B cell (primary cell): Measurements from ENCODE around the gene TMEM221. TPM values are rescaled to one million over a fixed set of nuclear protein-coding genes. Genes with fewer than 3 reads are reported as not detected.

Experiments
- ATAC-seq: fragments of 200-7000 bp; cut with Tn5 transposase; one replicate; pipeline ENCODE4 v1.10.0; 2021; ENCODE audit warnings: low read depth, mild to moderate bottlenecking, moderate number of reproducible peaks, moderate library complexity
- CTCF ChIA-PET: fragments of 350-600 bp; sonication (Branson Sonifier 250); formaldehyde crosslinking; loops from one replicate; lab custom pipeline; 2021; ENCODE audit warnings: antibody characterized with exemption, inconsistent platforms; lab: Charles Lee
- POLR2A ChIA-PET: fragments of 350-600 bp; sonication (Branson Sonifier 250); formaldehyde crosslinking; loops from one replicate; lab custom pipeline; 2021; ENCODE audit warnings: antibody characterized with exemption; lab: Charles Lee
- DNase-seq: peaks from one replicate; pipeline ENCODE4 v3.0.0; 2013
- H2AFZ ChIP-seq: 2 replicates; pipeline ENCODE4 v1.6.1; 2012; ENCODE audit warnings: mild to moderate bottlenecking, low read depth, low read length; ENCODE audit not compliant: insufficient read depth, poor library complexity, severe bottlenecking
- H3K27ac ChIP-seq, 2 donors: 1 replicate in 1 of 2; 2 replicates in 1 of 2; pipeline ENCODE4 v1.5.1; 2012 to 2013; ENCODE audit warnings: low read length in 2 of 2, mild to moderate bottlenecking in 2 of 2, moderate library complexity in 1 of 2
- H3K27me3 ChIP-seq, 4 experiments: fragments of 200-600 bp in 1 of 4; sonication (generic) in 1 of 4; replicated peaks in 1 of 4; 1 replicate in 2 of 4; 2 replicates in 2 of 4; pipeline versions ENCODE4 v1.6.1 to v1.7.0; 2013 to 2016; ENCODE audit warnings: low read length in 3 of 4, mild to moderate bottlenecking in 2 of 4, mixed read lengths in 1 of 4, moderate library complexity in 1 of 4; ENCODE audit not compliant: insufficient read depth in 4 of 4, control insufficient read depth in 3 of 4; ENCODE audit errors: control extremely low read depth in 1 of 4
- H3K36me3 ChIP-seq, 2 experiments: replicated peaks in 1 of 2; 1 replicate in 1 of 2; 2 replicates in 1 of 2; pipeline versions ENCODE4 v1.6.1 to v1.7.1; 2013; ENCODE audit warnings: low read length in 1 of 2; ENCODE audit not compliant: insufficient read depth in 2 of 2, control insufficient read depth in 1 of 2; ENCODE audit errors: control extremely low read depth in 1 of 2, extremely low read depth in 1 of 2
- H3K4me1 ChIP-seq, 2 donors: fragments of 200-600 bp in 1 of 2; sonication (generic) in 1 of 2; 1 replicate in 1 of 2; 2 replicates in 1 of 2; pipeline versions ENCODE4 v1.5.1 to v1.6.1; 2013 to 2017; ENCODE audit warnings: low read length in 2 of 2; ENCODE audit not compliant: control insufficient read depth in 2 of 2, insufficient read depth in 2 of 2
- H3K4me2 ChIP-seq: replicated peaks from 2 replicates; pipeline ENCODE3; 2012; ENCODE audit warnings: mild to moderate bottlenecking, low read depth, low read length; ENCODE audit not compliant: poor library complexity, severe bottlenecking
- H3K4me3 ChIP-seq, 5 experiments: fragments of 200-600 bp in 1 of 5; sonication (generic) in 1 of 5; 1 replicate in 3 of 5; 2 replicates in 2 of 5; pipeline versions ENCODE4 v1.5.1 to v1.7.0; 2011 to 2016; ENCODE audit warnings: low read length in 4 of 5, mild to moderate bottlenecking in 4 of 5, low read depth in 2 of 5, control low read depth in 1 of 5, moderate library complexity in 1 of 5; ENCODE audit not compliant: insufficient read depth in 1 of 5; ENCODE audit errors: control extremely low read depth in 1 of 5, extremely low read depth in 1 of 5
- H3K79me2 ChIP-seq: fragments of 200-600 bp; sonication (generic); one replicate; pipeline ENCODE4 v1.6.0; 2016; ENCODE audit warnings: low read length; ENCODE audit not compliant: control insufficient read depth, insufficient read depth
- H3K9ac ChIP-seq: fragments of 200-600 bp; sonication (generic); 2 replicates; pipeline ENCODE4 v1.6.1; 2017; ENCODE audit warnings: mild to moderate bottlenecking, low read length, moderate library complexity
- H3K9me3 ChIP-seq, 3 donors: one replicate each; pipeline versions ENCODE4 v1.6.1 to v1.7.1; 2013; ENCODE audit warnings: low read length in 2 of 3; ENCODE audit not compliant: control insufficient read depth in 2 of 3, insufficient read depth in 1 of 3; ENCODE audit errors: control extremely low read depth in 1 of 3
- H4K20me1 ChIP-seq: 2 replicates; pipeline ENCODE4 v1.6.0; 2012; ENCODE audit warnings: mild to moderate bottlenecking, low read length; ENCODE audit not compliant: insufficient read depth, control insufficient read depth, poor library complexity, severe bottlenecking
- H3K27ac Mint-ChIP-seq: one replicate; pipeline ENCODE4 v1.8.0; 2021; ENCODE audit warnings: mixed read lengths
- H3K27me3 Mint-ChIP-seq: one replicate; pipeline ENCODE4 v1.8.0; 2021; ENCODE audit warnings: mixed read lengths
- H3K4me1 Mint-ChIP-seq: one replicate; pipeline ENCODE4 v1.8.0; 2021; ENCODE audit warnings: mixed read lengths
- H3K4me3 Mint-ChIP-seq: one replicate; pipeline ENCODE4 v1.8.0; 2021; ENCODE audit warnings: mixed read lengths
- H3K9me3 Mint-ChIP-seq: one replicate; pipeline ENCODE4 v1.8.0; 2022; ENCODE audit warnings: mixed read lengths; ENCODE audit not compliant: insufficient read depth
- CTCF ChIP-seq: fragments of 200-600 bp; IDR thresholded peaks from one replicate; pipeline ENCODE4 v1.8.0; 2022; ENCODE audit warnings: antibody characterized with exemption, mild to moderate bottlenecking
- EZH2 ChIP-seq: IDR thresholded peaks from 2 replicates; pipeline ENCODE4 v1.6.1; 2012; ENCODE audit warnings: borderline replicate concordance, low read depth, mild to moderate bottlenecking, moderate library complexity, low read length; ENCODE audit not compliant: insufficient read depth, poor library complexity, severe bottlenecking
- WGBS: methylation state at CpG from one replicate; pipeline ENCODE4 v1.1.5; 2013; ENCODE audit warnings: missing lambda C conversion rate; ENCODE audit not compliant: insufficient coverage; 5-methylcytosine and 5-hydroxymethylcytosine counted together
- intact Hi-C: fragments of 100-400 bp; cut with micrococcal nuclease; formaldehyde crosslinking; loops from one replicate; pipeline ENCODE4 v1.10.0; 2022
- polyA plus RNA-seq: library from polyadenylated mRNA; depleted of rRNA; stranded (reverse); fragments of >200 nt; gene quantifications from 2 replicates; pipeline ENCODE4 v1.2.3, GENCODE V29; 2012
- total RNA-seq, 2 donors: library from RNA; stranded (reverse); fragments of 120-200 nt in 1 of 2; gene quantifications; 1 replicate in 1 of 2; 2 replicates in 1 of 2; pipeline versions ENCODE4 v1.2.3 to v1.2.4, GENCODE V29; 2013 to 2022

The TMEM221 gene
- total and polyA plus RNA-seq, 2 donors (not counting 1 experiment from before 2014, with no cell fraction given) = not detected

- Histone ChIP-seq H2AFZ (peak overlapping the region; percentile 78), H3K4me1 (peaks cover 12 to 16% of the 10 kb centered on the region in 2 donors), H3K36me3 (peaks cover 0 to 6% of the 10 kb centered on the region in 2 experiments), H3K9me3 (no peaks in the 10 kb centered on the region), H3K27ac (peak overlapping the region; percentile 33 to 60), H3K27me3 (no peaks in the 10 kb centered on the region), H4K20me1 (no peaks in the 10 kb centered on the region), H3K79me2 (peaks cover 6% of the 10 kb centered on the region), H3K9ac (peak overlapping the region; percentile 74), H3K4me2 (peak overlapping the region; percentile 98), H3K4me3 (peak overlapping the region; percentile 71 to 89 (median 76))
- POLR2A ChIA-PET = interaction anchor here (0.7 to 1.9 kb wide), 10 partner anchors 11 to 785 kb away, joined by 3 to 10 read pairs (median 4); partner anchors contain the start of genes ANO8, BST2 and RPL18A
- ATAC-seq = no peak
- no peaks in the 10 kb centered on the region for H3K27me3 Mint-ChIP-seq
- H3K4me3 Mint-ChIP-seq = peak overlapping the region; percentile 96
- no peak for TF ChIP-seq EZH2
- TF ChIP-seq CTCF = no peak
- CTCF ChIA-PET = interaction anchor here (1.0 to 1.8 kb wide), 6 partner anchors 12 to 184 kb away, joined by 3 to 8 read pairs (median 3); partner anchors contain the start of gene BST2
- H3K27ac Mint-ChIP-seq = peak overlapping the region; percentile 93
- H3K4me1 Mint-ChIP-seq = peaks cover 15% of the 10 kb centered on the region
- no peak for DNase-seq
- intact Hi-C loops = loop anchor here (1.0 kb wide), 7 partner anchors 14 to 193 kb away; partner anchors contain the start of genes BST2, DDA1, GTPBP3 and MRPL34
- WGBS = 41% methylated on average over 4 of the region's 8 CpGs
- H3K9me3 Mint-ChIP-seq = no peaks in the 10 kb centered on the region
Observed at GRCh38 chr19:17419154-17419620, 29.3 kb downstream of the TMEM221 start.

- H2AFZ ChIP-seq = no peak overlapping the region
Observed at GRCh38 chr19:17418710-17419109, 29.8 kb downstream of the TMEM221 start.

More at GRCh38 chr19:17418710-17419109, 29.8 kb downstream of the TMEM221 start:
- no peaks in the 10 kb centered on the region for H3K9me3 ChIP-seq
- H3K27me3 ChIP-seq = no peaks in the 10 kb centered on the region
- H3K4me3 ChIP-seq = no peak overlapping the region
- ATAC-seq = no peak
- H3K4me1 Mint-ChIP-seq = peaks cover 15% of the 10 kb centered on the region
- peak overlapping the region; percentile 98 for H3K4me2 ChIP-seq
- POLR2A ChIA-PET = interaction anchor here (0.7 to 1.9 kb wide), 4 partner anchors 12 to 83 kb away, joined by 3 to 10 read pairs (median 4); partner anchors contain the start of gene ANO8
- H3K27ac ChIP-seq = no peak overlapping the region
- intact Hi-C loops = loop anchor here (1.0 kb wide), 7 partner anchors 13 to 192 kb away; partner anchors contain the start of genes BST2, DDA1, GTPBP3 and MRPL34
- CTCF ChIA-PET = interaction anchor here (1.0 to 1.8 kb wide), 3 partner anchors 13 to 36 kb away, joined by 3 to 8 read pairs (median 3); partner anchors contain the start of gene BST2
- no CpG with 5 or more reads among the region's 3 CpGs for WGBS
- peaks cover 12 to 16% of the 10 kb centered on the region in 2 donors for H3K4me1 ChIP-seq
- H3K27me3 Mint-ChIP-seq = no peaks in the 10 kb centered on the region
- DNase-seq = no peak
- no peaks in the 10 kb centered on the region for H3K9me3 Mint-ChIP-seq
- H3K4me3 Mint-ChIP-seq = peak overlapping the region; percentile 96
- no peak overlapping the region for H3K27ac Mint-ChIP-seq
- peaks cover 0 to 9% of the 10 kb centered on the region in 2 experiments for H3K36me3 ChIP-seq
- no peak overlapping the region for H3K9ac ChIP-seq
- no peaks in the 10 kb centered on the region for H4K20me1 ChIP-seq
- H3K79me2 ChIP-seq = peaks cover 6% of the 10 kb centered on the region
- TF ChIP-seq EZH2 (no peak), CTCF (no peak)
